Mononuclear cell (primary cell): ENCODE results near the gene MRPL28. TPM values are rescaled to one million over a fixed set of nuclear protein-coding genes. Genes with fewer than 3 reads are reported as not detected.
"Not testable (repeated sequence)": the region's sequence is repeated elsewhere in the genome, so short reads cannot be mapped to it uniquely, and the experiment has no call there.

Experiments used
- H3K27me3 ChIP-seq: 2 replicates; pipeline ENCODE4 v1.6.0; 2011; ENCODE audit warnings: low read length, control low read depth; ENCODE audit not compliant: insufficient read depth
- H3K4me1 ChIP-seq: 2 replicates; pipeline ENCODE4 v1.5.1; 2011; ENCODE audit warnings: mild to moderate bottlenecking, low read length, control low read depth; ENCODE audit not compliant: insufficient read depth
- H3K4me3 ChIP-seq: 2 replicates; pipeline ENCODE4 v1.5.1; 2011; ENCODE audit warnings: mild to moderate bottlenecking, low read length, moderate library complexity
- H3K9me3 ChIP-seq: 2 replicates; pipeline ENCODE4 v1.5.1; 2011; ENCODE audit warnings: low read depth, mild to moderate bottlenecking, control low read depth, low read length
- total RNA-seq: library from RNA; depleted of rRNA; stranded (reverse); fragments of >200 nt; gene quantifications from one replicate; pipeline ENCODE4 v1.2.3, GENCODE V29; 2012

The MRPL28 gene
- total RNA-seq, 1 donor: 19.9 TPM

GRCh38 chr16:347203-347602 is 23.1 kb downstream of the MRPL28 start:
- no peaks in the 10 kb centered on the region for H3K27me3 ChIP-seq
- no peak overlapping the region for H3K4me3 ChIP-seq
- H3K9me3 ChIP-seq: no peaks in the 10 kb centered on the region
- H3K4me1 ChIP-seq: peaks cover 63% of the 10 kb centered on the region

- Histone ChIP-seq H3K27me3 (no peaks in the 10 kb centered on the region), H3K4me1 (peaks cover 61% of the 10 kb centered on the region), H3K4me3 (no peak overlapping the region), H3K9me3 (no peaks in the 10 kb centered on the region)
Observed at GRCh38 chr16:346587-346986, 23.8 kb downstream of the MRPL28 start.

GRCh38 chr16:345772-346171 is 24.6 kb downstream of the MRPL28 start:
- Histone ChIP-seq H3K27me3 (no peaks in the 10 kb centered on the region), H3K9me3 (no peaks in the 10 kb centered on the region), H3K4me1 (peaks cover 60% of the 10 kb centered on the region), H3K4me3 (no peak overlapping the region)

GRCh38 chr16:342455-343213 is 27.7 kb downstream of the MRPL28 start:
- no peaks in the 10 kb centered on the region for H3K27me3 ChIP-seq
- H3K4me3 ChIP-seq: no peak overlapping the region
- H3K4me1 ChIP-seq: peaks cover 65% of the 10 kb centered on the region
- H3K9me3 ChIP-seq: no peaks in the 10 kb centered on the region

- not testable (repeated sequence) for H3K4me3 ChIP-seq
- H3K4me1 ChIP-seq: peaks cover 65% of the 10 kb centered on the region
Observed at GRCh38 chr16:341974-342336, 28.4 kb downstream of the MRPL28 start.

GRCh38 chr16:341095-341973 is 29.0 kb downstream of the MRPL28 start:
- H3K4me3 ChIP-seq, H3K9me3 ChIP-seq, H3K27me3 ChIP-seq: not testable (repeated sequence)
- H3K4me1 ChIP-seq: peaks cover 71% of the 10 kb centered on the region

More at GRCh38 chr16:341974-342336, 28.4 kb downstream of the MRPL28 start:
- H3K27me3 ChIP-seq, H3K9me3 ChIP-seq: not testable (repeated sequence)

- peaks cover 75% of the 10 kb centered on the region for H3K4me1 ChIP-seq
- no peak overlapping the region for H3K4me3 ChIP-seq
- H3K9me3 ChIP-seq: no peaks in the 10 kb centered on the region
- H3K27me3 ChIP-seq: no peaks in the 10 kb centered on the region
Observed at GRCh38 chr16:340370-341091, 29.8 kb downstream of the MRPL28 start.

- no peak overlapping the region for H3K4me3 ChIP-seq
Observed at GRCh38 chr16:339680-340079, 30.7 kb downstream of the MRPL28 start.

GRCh38 chr16:337975-338575 is 32.3 kb downstream of the MRPL28 start:
- H3K27me3 ChIP-seq: no peaks in the 10 kb centered on the region
- peaks cover 86% of the 10 kb centered on the region for H3K4me1 ChIP-seq
- H3K4me3 ChIP-seq: no peak overlapping the region
- no peaks in the 10 kb centered on the region for H3K9me3 ChIP-seq

More at GRCh38 chr16:339680-340079, 30.7 kb downstream of the MRPL28 start:
- Histone ChIP-seq H3K4me1 (peaks cover 81% of the 10 kb centered on the region), H3K9me3 (no peaks in the 10 kb centered on the region), H3K27me3 (no peaks in the 10 kb centered on the region)

GRCh38 chr16:337437-337836 is 32.9 kb downstream of the MRPL28 start:
- Histone ChIP-seq H3K4me1 (peaks cover 80% of the 10 kb centered on the region), H3K4me3 (no peak overlapping the region), H3K9me3 (no peaks in the 10 kb centered on the region), H3K27me3 (no peaks in the 10 kb centered on the region)

- Histone ChIP-seq H3K4me1 (peaks cover 83% of the 10 kb centered on the region), H3K4me3 (no peak overlapping the region), H3K27me3 (no peaks in the 10 kb centered on the region), H3K9me3 (no peaks in the 10 kb centered on the region)
Observed at GRCh38 chr16:336269-336668, 34.1 kb downstream of the MRPL28 start.

- peaks cover 79% of the 10 kb centered on the region for H3K4me1 ChIP-seq
- H3K4me3 ChIP-seq, H3K27me3 ChIP-seq, H3K9me3 ChIP-seq: not testable (repeated sequence)
Observed at GRCh38 chr16:334861-335632, 35.3 kb downstream of the MRPL28 start.

GRCh38 chr16:334164-334832 is 36.0 kb downstream of the MRPL28 start:
- not testable (repeated sequence) for H3K27me3 ChIP-seq, H3K4me3 ChIP-seq, H3K9me3 ChIP-seq
- H3K4me1 ChIP-seq: peaks cover 76% of the 10 kb centered on the region
